ENCODE results near the gene GLOD4.
"Not testable (repeated sequence)": the region's sequence is repeated elsewhere in the genome, so short reads cannot be mapped to it uniquely, and the experiment has no call there.

The GLOD4 gene

DNA sequence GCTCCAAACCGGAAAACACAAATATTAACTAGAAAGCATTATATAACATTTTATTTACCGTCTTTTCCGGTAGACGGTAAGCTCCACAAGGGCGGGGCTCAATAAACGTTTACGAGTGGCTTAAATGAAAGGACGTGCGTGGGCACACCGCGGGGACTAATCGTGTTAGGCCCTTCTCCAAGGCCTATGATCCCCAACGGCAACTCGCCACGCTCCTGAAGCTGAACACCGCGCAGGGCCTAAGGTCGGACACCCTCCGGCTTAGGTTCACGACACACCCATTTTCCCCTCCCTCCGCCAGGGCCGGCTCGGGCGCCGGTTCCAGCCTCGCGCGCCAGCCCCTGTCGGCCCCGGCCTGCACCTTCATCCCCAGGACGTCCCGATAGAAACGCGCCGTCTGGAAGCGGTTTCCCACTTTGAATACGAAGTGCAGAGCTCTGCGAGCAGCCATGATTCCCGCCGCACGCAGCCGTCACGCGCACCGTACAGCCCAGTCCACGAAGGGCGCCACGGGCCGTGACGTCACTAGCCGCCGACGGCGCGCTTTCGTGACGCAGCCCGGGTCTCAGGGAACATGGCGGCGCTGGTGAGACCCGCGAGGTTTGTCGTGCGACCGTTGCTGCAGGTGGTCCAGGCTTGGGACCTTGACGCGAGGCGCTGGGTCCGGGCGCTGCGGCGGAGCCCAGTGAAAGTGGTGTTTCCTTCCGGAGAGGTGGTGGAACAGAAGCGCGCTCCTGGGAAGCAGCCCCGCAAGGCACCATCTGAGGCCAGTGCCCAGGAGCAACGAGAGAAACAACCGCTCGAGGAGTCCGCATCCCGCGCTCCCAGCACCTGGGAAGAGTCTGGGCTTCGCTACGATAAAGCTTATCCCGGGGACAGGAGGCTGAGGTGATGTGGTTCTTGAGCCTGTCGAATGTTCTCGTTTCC is at the start of gene GLOD4, which contains the start of gene MRM3:
GLOD4 (minus strand) TSS at position 476 of the 927 bp plus-strand sequence; CDS start at position 451, 25 bp downstream.
MRM3 (plus strand) TSS at position 549 of the 927 bp plus-strand sequence; CDS start at position 575, 26 bp downstream.
- DNase-seq, result peak; percentile 94

DNA sequence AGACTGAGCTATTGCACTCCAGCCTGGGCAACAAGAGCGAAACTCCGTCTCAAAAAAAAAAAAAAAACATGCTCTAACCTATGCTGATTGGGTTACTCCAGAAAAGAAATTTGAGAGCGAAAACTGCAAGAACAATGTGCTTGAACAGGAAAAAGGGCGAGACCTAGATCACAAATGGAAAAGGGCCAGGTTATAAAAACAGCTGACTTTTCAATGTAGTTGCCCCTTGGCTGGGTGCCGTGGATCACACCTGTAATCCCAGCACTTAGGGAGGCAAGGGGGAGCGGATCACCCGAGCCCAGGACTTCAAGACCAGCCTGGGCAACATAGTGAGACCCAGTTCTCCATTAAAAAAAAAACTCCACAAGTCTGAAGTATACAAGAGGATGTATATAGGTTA is 48.9 kb upstream of the GLOD4 start:
- DNase-seq, result no peak

GRCh38 chr17:830381-830780 is 48.3 kb upstream of the GLOD4 start:
- no peak for DNase-seq

DNA sequence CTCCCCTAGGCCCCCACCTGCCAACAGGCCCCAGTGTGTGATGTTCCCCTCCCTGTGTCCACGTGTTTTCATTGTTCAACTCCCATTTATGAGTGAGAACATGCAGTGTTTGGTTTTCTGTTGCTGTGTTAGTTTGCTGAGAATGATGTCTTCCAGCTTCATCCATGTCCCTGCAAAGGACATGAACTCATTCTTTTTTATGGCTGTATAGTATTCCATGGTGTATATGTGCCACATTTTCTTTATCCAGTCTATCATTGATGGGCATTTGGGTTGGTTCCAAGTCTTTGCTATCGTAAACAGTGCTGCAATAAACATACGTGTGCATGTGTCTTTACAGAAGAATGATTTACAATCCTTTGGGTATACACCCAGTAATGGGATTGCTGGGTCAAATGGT is 47.5 kb upstream of the GLOD4 start:
- DNase-seq, result not testable (repeated sequence)

- DNase-seq, result no peak
These were observed 46.7 kb upstream of the GLOD4 start for GRCh38 chr17:828761-829160.

- DNase-seq, result no peak
These were observed 44.7 kb upstream of the GLOD4 start for GRCh38 chr17:826778-827177.

DNA sequence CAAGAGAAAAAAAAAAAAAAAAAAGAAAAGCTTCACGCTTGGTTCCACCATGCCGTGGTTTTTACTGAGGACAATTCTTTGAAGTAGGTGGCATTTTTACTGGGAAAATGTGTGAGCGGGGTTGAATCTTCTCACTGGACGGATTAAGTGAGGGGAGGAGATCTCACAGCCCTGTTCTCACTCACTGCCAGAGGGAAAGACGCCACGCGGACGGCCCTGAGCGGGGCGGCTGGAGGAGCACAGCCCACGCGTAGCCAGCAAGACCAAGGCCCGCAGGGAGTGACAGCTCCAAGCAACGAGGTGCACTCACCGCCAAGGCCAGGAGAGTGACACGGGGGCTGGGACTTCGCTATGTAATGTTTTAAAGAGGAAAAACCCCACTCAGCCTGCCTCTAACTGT is 43.1 kb upstream of the GLOD4 start:
- no peak for DNase-seq

- DNase-seq, result no peak
These were observed 42.3 kb upstream of the GLOD4 start for GRCh38 chr17:824378-824777.

DNA sequence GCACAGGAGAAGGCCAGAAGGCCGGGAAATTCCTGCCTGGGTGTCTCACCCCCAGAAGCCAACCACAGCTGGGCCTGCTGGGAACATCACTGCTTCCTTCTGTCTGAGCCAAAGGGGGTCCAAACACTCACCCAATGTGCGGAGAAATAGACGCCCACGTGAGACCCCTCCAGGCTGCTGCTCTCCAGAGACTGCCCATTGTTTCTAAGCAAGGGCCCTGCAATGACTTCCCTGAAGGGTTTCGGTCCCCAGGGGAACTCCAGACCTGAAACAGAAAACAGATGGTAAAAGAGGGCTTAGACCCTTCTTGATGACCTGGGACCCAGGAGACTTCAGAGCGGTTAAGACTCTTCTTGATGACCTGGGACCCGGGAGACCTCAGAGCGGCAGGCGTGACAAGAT is 41.4 kb upstream of the GLOD4 start:
- DNase-seq, result no peak

DNA sequence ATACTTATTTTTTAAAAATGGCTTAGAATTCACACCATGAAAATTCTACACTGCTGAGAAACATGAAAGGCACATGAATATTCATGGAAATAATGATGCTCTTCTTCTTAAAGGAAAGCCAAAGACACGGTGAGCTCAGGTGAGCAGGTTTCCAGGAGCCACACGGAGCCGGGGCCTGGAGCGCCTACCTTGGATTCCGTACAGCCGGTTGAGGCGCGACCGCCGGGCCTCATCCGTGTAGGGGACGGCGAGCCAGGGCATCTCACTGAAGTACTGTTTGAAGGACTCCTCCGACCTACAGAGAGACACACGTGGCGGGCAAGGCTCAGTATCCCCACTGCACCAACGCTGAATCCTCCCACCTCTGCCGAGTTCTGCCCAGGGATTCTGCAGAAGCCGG is 37.2 kb upstream of the GLOD4 start:
- DNase-seq, result no peak

GRCh38 chr17:814371-814770 is 32.3 kb upstream of the GLOD4 start:
- no peak for DNase-seq

- no peak for DNase-seq
These were observed 30.6 kb upstream of the GLOD4 start for GRCh38 chr17:812638-813204.

DNA sequence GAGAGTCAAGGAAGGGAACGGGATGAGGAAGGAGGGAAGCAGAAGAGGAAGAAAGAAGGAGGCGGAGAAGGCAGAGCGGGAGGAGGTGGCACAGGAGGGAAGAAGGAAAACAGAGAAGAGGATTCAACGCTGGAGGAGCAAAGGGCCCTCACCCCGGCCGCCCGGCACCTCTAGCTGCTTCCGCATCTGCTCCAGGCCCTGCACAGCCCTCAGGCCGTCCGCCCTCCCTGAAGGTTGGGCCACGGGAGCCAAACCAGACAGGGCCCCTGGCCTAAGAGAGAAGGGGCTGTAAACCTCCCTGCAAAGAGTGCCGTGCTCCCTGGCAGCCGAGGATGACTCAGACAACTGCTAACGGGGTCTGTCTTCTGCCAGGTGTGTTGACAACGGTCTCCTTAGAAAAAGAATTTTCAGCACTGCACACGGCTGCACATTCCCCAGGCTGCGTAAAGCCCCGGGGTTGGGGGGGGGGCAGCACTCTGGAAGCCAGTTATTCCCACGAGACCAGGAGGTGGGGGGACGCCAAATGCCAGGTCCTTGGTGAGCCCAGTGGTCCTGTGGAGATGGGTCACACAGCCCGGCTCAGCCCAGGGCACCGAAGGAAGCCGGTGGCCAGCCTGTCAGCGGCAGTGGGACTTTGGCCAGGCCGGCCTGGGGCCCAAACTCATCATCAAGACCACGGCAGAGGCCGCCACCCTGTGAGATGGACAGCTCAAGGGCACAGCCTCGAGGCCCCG is 29.1 kb upstream of the GLOD4 start:
- DNase-seq, result no peak

GRCh38 chr17:807523-808294 is 25.6 kb upstream of the GLOD4 start:
- no peak for DNase-seq

DNA sequence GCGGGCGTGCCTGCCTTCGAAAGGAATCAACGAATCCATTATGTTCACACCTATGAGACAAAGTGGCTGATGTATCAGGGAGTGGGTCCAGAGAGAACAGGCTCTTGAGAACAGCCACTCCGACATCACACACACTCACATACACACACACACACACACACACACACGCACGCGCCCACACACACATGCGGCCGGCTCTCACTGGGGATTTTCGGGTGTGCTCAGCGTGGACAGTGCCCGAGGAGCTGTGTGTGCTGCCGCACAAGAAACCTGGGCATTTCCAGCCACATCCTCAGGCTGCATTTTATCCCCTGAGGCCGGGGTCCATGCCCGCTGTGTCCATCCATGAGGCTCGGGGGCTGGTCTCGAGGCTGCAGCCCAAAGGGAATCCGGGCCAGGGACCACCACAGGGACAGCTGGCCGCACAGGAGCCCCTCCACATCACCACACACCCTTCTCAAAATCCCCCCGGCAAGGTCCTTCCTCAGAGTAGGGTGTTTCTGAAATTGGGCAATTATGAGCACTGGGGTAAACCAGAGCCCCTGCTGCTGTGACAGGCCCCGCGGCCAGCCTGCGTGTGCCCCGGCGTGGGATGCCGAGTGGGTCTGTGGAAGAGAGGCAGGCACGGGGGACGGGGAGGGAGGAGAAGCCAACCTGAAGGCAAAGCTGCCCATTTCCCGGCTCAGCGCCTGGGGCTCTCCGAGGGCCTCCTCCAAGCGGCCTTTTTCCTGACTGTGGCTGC is 24.9 kb upstream of the GLOD4 start:
- no peak for DNase-seq

- DNase-seq, result no peak
These were observed 24.3 kb upstream of the GLOD4 start for GRCh38 chr17:806346-806745.

DNA sequence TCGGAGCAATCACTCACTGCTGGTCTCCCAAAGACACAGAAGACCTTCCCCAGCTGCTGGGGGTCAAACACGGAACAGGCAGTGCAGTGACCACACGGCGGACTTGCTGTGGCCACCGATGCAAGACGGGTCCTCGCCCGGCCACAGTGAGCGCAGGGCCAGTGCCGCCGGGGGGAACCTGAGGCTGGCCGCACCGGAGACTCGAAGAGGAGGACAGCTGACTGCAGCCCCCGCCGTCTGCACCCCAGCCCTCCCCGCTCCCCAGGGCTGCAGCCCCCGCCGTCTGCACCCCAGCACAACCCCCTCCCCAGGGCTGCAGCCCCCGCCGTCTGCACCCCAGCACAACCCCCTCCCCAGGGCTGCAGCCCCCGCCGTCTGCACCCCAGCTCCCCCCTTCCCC is 23.8 kb upstream of the GLOD4 start:
- DNase-seq, result not testable (repeated sequence)

DNA sequence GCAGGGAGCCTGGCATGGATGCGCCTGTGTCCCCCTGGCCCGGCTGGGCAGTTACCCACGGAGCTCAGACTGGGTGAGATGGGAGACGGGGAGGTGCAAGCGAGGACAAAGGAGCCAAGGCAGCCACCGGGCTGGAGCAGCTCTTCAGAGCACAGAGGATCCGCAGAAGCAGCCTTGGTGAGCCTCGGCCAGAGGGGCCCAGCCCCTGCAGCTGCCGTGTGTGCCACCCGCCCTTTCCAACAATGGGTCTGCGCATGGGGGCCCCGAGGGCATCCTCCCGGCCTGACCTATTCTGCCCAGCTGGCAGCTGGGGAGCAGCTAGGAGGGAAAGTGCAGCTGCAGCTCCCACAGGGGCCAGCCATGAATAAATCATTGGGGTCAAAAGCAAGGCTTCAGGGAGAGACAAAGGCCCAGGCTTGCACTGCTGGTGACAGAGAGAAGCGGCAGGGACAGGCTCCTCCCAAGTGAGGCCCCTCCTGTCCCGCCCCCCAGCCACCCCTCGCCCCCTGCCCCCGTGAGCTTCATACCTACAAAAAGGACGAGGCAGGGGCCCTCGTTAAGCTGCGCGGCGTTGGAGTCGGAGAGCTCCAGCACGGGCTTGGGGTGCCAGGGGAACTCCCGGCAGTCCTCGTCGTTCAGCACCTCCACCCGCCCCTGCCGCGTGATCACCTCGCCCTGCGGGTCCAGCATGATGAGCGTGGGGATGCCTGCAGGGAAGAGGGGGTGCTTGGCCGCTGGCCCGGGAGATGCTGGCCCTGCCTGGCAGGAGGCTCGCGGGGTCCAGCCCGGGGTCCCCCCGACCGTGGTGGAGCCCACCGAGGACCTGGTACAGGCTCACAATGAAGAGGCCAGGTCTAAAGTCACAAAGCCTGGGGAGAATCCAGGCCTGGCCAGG is 22.7 kb upstream of the GLOD4 start:
- DNase-seq, result no peak

- DNase-seq, result no peak
These were observed 21.1 kb upstream of the GLOD4 start for GRCh38 chr17:802901-803881.

- no peak for DNase-seq
These were observed 20.4 kb upstream of the GLOD4 start for GRCh38 chr17:802481-802880.

Measured in activated CD4-positive, alpha-beta T cell treated with anti-CD3 and anti-CD28 coated beads, Interleukin-2, amount 50 U/mL, for 16 hours (primary cell).